Myocyte (in vitro differentiated cells): ENCODE measurements around the gene PIAS3. TPM values are rescaled to one million over a fixed set of nuclear protein-coding genes. Genes with fewer than 3 reads are reported as not detected.
A peak's percentile ranks its signal among the peaks of the same experiment; 100 is the strongest.

Experiments used
- DNase-seq: peaks from one replicate; pipeline ENCODE4 v3.0.0-alpha.2; 2012; ENCODE audit warnings: low read depth
- polyA plus RNA-seq: library from polyadenylated mRNA; unstranded; fragments of >200 nt; gene quantifications from one replicate; pipeline ENCODE4 v1.2.1, GENCODE V29; 2012; ENCODE audit warnings: missing spikeins
- total RNA-seq: library from RNA; depleted of rRNA; stranded (reverse); fragments of >200 nt; gene quantifications from 2 replicates; pipeline ENCODE4 v1.2.3, GENCODE V29; 2014

Gene PIAS3
- total RNA-seq: 27.9 and 28.1 TPM in 2 replicates
- 55.1 TPM for polyA plus RNA-seq

DNA sequence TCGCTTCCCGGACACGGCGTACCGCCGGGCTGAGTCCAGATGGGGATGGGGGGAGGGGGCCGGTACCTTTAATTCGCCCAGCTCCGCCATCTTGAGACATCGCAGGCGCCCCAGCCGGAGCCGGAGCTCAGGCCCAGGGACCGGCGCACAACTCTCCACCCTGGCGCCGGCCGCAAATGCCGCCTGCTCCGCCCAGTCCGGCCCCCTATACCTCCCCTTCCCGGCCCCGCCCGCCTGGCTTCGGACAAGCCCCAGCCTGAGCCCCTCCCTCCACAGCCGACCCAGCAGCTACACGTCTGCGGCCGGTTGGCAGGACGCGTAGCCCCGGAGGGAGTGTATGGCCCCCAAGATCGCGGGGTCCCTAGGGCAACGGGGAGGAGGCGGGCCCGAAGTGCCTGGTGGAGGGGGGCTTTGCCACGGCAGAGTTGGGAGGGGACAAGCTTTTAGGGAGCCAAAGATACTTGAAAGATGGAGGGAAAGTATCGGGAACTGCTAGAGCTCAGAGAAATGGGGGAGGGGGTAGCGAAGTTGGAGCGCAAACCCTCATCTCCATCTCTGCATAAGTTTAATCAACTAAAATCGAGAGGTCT lies at the start of gene PIAS3:
Gene PIAS3 (minus strand): TSS at position 181 of the 590 bp plus-strand sequence. CDS start 91 bp downstream, at position 90.
- DNase-seq: peak; percentile 96

DNA sequence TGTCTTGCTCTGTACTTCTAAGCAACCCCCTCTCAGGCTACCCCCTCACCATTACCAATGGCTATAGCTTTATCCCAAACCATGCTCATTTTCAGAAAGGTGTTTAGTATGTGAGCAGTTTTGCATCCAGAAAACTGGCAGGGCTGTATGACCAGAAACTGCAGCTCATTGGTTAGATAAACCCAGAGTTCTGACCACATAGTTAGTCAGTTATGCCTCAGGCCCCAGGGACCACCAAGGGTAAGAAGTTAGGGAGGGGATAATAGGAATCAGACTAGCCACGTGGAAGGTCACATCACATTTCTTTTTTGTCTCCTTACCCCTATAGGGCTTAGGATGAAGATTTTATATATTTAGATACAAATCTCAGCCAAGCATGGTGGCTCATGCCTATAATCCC lies 49.8 kb upstream of the PIAS3 start:
- peak; percentile 52 for DNase-seq

- DNase-seq: no peak
These were observed 48.3 kb upstream of the PIAS3 start for GRCh38 chr1:145906954-145907753.

DNA sequence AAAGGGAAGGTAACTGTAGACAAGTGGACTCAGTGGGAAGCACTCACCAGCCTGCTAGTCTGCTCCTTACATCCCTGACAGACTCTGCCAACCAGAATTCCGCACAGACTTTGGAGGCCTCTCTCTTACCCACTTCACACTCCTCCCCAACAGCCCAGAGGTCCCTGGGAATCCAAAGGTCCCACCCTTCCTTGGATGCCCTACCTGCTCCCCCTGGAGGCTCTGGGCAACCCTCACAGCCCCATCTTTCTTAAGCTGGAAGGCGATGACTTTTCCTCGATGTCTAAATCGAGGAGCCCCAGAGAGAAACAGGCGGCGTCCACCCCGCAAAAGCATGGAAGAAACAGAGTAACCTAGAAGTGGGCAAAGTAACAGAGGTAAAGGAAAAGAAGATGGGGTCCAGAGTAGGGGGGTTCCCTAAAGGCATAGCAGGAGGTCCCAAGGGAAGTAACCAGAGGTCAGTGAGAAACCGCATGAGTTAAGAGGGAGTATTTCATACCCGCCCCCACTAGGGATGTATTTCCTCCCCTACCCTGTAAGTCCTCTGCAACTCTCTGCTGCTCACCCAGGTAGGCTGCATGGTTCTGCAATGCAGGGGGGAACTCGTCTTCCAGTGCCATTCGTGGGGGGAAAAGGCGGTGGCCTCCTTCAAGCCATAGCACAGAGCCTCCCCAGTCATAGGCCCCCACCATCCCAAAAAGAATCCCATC lies 42.6 kb upstream of the PIAS3 start:
- no peak for DNase-seq

- no peak for DNase-seq
These were observed 39.9 kb upstream of the PIAS3 start for GRCh38 chr1:145898756-145899155.

DNA sequence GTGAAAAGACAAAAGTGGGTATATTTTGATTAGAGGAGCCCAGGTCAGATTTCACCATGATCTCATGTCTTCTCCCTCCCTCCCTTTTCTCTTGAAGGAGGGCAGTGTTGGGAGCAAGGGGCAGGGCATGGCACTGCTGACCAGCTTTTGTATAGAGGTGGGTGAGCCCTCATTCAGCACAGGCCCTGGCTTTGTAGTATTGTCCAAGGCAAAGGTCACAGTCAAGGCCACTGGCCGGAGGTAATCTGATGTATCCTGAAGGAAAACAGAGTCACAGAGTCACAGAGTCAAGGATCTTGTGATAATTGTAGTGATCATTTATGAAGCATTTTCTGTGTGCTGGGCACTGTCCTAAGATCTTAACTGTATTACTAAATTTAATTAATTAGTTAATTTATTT lies 39.1 kb upstream of the PIAS3 start:
- DNase-seq: no peak

DNA sequence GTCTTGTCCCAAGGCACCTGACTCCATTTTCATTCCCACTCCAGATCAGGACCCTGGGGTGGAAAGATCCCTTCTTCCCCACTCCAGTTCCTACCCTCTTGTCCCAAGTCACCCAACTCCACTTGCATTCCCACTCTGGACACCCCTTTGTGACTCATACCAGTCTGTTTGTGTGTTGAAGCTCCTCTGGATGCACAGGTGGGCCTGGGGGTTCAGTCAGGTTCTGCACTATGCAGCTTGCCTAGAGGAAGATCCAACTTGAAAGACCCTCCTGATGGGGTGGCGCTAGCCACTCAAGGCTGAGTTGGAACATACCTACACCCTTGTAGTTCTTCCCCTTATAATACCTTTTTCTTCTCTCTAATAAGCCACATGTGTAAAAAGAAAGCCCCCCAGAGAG lies 36.6 kb upstream of the PIAS3 start:
- no peak for DNase-seq

- no peak for DNase-seq
These were observed 34.6 kb upstream of the PIAS3 start for GRCh38 chr1:145893306-145894055.

DNA sequence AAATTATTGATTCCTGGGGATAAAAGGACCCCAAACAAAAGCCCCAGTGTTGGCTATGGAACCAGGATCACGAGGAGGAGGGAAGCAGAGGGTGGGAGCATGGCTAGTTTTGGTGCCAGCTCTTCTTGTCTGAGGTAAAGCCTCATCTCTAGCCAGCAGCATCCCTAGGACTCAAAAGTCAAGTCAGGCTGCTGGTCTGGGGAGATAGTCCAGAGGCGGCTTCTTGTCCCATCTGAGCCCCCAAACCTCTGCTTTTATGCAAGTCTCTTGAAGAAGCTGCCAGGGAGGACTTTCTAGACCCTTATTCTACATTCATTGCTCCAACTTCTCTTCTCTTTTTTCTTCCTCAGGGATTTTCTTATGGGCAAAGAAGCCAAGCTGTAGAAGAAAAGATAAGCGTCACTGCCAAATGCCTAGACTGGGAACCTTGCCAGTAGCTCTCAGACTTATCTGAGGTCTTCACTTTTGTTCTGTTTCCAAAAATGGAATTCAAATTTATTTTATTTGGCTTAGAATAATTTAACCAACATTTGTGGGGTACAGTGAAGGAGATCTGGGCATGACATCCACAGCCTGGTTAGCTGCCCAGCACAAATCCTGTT lies 33.7 kb upstream of the PIAS3 start:
- peak; percentile 67 for DNase-seq

DNA sequence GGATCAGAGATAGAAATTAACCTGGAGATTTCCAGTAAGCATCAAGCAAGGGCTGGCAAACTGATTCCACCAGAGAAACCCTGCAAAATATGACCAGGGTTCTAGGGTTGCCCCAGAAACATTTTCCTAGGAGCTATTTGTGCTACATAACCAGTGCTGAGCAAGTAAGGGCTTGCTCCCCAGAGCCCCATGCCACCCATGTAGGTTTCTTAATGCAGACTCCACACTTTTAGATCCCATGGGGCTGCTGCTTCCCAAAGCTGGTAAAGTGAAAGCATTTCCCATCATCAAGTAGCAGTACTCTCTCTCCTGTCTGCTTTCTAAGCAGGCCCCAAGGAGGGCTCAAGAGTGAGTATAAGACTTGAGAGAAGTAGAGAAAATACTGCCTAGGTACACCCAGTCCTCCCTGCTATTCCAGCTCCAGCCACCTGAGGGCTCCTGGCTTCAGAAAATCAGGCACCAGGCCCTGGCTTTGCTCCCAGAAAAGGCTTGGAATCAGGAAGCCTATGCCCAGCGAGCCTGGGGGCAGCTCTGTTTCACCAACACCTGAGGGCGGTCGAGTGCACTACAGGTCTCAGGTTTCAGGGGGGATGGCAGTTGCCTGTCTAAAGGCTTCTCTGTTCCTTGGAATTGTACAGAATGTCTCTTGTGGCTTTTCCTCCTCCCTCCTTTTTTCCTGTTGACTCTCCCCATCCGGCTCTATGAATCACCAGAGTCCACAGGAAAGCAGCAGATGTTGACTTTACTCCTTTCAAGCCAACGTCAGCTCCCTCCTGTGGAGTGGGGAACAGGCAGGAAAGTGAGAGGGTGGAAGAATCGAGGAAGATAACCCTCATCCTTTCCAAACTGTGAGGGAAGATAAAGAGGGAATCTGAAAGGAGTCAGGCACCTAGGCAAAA lies 33.0 kb upstream of the PIAS3 start:
- peak; percentile 99 for DNase-seq

DNA sequence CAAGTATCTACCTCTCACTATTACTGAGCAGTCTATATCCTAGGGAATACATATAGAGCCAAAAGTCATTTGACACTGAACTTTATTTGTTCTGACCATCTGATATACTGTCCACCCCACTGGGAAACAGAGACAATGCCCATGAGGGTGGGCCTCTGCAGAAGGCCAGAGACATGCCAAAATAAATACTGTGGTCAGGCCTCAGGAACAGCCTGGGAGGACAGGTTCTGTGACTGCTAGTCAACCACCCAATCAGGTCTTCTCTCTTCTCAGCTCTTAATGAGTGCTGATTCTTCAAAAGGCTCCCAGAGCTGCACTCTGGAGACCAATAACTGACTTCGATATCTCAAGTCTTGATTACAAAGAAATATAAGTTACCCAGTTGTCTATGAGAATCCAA lies 32.3 kb upstream of the PIAS3 start:
- peak; percentile 83 for DNase-seq

DNA sequence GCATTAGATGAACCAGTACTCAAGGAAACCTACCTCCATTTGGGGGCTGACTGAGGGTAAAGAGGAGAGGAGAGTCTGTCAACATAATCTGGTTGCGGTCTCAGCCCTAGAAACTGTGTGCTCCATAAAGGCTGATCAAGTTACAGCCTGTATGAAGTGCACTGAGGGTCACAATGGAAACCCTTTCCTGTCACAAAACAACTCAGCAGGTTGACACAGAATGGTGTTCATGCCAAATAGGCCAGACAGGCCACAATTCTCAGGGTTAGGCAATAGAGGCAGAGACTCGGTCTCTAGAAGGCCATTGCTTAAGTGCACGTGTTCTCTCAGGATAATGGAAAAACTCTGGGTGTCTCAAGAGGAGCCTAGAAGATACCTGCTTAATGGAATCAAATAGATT lies 30.8 kb upstream of the PIAS3 start:
- DNase-seq: no peak

- DNase-seq: peak; percentile 20
These were observed 28.8 kb upstream of the PIAS3 start for GRCh38 chr1:145887631-145888030.

DNA sequence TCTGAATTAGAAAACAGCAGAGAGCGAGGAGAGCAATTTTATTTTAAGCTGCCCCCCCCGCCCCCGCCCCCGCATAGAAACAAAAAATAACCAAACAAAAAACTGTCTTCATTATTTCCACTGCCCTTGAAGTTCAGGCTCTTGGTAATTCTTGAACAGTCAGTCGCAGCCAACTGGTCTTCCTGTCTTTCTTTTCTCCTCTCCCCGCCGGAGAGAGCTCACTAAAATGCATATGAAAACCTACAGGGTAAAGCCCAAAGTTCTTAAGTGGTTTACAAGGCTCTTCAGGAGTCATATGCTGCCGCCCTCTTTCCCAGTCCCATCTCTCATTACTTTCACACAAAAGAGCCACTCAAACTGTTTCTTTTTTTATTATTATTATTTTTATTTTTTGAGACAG lies 27.9 kb upstream of the PIAS3 start:
- no peak for DNase-seq

DNA sequence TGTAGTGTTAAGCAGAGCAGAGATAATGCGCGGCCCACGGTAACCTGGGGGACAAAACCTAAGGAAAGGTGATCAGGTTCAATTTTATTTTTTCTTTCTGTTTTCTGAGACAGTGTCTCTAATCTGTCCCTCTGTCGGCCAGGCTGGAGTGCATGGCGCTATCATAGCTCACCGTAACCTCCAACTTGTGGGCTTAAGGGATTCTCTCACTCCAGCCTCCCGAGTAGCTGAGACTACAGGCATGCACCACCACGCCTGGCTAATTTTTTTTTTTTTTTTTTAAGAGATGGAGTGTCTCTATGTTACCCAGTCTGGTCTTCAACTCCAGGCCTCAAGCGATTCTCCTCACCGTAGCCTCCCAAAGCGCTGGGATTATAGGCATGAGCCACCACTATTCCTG lies 27.5 kb upstream of the PIAS3 start:
- no peak for DNase-seq

GRCh38 chr1:145885738-145886287 lies 26.9 kb upstream of the PIAS3 start, which contains the start of gene ANKRD35:
Gene ANKRD35 (minus strand): TSS chr1:145885866. CDS start chr1:145885758, 108 bp downstream.
- DNase-seq: peak; percentile 83

DNA sequence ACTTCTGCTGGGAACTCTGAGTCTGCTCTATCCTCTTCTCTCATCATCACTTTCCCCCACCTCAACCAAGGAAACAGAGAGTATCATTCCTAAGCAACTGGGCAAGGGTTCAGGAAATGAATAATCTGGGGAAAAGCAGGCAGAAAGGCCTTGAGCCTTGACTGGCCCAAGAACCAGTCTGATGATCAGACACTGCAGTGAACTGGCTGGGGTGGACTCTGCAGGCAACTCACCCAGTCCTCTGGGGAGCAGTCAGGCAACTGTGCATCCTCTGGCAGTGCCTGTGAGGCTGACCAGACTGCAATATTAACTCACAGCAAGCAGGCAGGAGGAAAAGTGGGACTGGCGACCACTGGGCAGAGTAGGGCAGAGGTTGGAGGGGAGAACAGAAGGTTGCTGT lies 25.8 kb upstream of the PIAS3 start:
- no peak for DNase-seq

DNA sequence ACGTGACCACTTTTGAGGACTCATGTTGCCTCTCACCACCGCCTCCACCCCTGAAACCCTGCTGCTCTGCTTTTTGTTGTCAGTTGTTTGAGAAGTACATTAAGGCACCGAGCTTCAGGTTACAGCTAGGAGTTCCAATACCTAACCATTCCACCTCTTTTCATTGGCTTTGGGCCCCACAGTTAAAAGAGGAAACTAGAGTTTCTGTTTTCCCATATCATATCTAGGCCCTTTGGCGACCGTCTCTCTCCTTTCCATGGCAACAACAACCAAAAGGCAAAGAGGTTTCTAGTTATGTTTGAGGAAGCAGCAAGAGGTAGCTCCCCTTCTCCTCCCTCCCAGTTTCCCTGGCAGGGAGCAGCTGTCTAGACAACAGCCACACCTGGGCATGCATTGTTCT lies 20.9 kb upstream of the PIAS3 start:
- no peak for DNase-seq

DNA sequence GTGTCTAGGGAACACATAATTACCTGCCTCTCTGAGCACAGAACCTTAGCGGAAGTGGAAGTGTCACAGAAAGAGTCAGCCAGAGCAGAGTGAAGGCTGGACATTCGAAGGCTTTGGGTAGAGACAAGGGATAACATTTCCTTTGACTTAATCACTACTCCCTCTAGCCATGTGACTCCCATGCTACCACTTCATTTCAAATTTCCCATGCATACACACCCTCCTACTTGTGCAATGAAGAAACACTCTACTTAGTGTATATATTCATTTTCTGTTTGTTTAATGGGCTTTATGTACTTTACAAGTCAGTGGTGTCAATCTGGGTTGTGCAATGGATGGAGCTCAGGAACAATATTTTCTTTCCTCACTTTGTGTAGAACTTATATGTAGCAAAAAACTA lies 19.8 kb upstream of the PIAS3 start:
- no peak for DNase-seq
